Superior temporal gyrus (tissue), 1 donor: ENCODE data around the gene FDXR.
"Not testable (repeated sequence)": the region's sequence is repeated elsewhere in the genome, so short reads cannot be mapped to it uniquely, and the experiment has no call there.

Experiments
- DNase-seq: peaks from one replicate; pipeline ENCODE4 v3.0.0-alpha.2; 2016; ENCODE audit errors: extremely low spot score

Gene FDXR, protein sequence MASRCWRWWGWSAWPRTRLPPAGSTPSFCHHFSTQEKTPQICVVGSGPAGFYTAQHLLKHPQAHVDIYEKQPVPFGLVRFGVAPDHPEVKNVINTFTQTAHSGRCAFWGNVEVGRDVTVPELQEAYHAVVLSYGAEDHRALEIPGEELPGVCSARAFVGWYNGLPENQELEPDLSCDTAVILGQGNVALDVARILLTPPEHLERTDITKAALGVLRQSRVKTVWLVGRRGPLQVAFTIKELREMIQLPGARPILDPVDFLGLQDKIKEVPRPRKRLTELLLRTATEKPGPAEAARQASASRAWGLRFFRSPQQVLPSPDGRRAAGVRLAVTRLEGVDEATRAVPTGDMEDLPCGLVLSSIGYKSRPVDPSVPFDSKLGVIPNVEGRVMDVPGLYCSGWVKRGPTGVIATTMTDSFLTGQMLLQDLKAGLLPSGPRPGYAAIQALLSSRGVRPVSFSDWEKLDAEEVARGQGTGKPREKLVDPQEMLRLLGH

DNA sequence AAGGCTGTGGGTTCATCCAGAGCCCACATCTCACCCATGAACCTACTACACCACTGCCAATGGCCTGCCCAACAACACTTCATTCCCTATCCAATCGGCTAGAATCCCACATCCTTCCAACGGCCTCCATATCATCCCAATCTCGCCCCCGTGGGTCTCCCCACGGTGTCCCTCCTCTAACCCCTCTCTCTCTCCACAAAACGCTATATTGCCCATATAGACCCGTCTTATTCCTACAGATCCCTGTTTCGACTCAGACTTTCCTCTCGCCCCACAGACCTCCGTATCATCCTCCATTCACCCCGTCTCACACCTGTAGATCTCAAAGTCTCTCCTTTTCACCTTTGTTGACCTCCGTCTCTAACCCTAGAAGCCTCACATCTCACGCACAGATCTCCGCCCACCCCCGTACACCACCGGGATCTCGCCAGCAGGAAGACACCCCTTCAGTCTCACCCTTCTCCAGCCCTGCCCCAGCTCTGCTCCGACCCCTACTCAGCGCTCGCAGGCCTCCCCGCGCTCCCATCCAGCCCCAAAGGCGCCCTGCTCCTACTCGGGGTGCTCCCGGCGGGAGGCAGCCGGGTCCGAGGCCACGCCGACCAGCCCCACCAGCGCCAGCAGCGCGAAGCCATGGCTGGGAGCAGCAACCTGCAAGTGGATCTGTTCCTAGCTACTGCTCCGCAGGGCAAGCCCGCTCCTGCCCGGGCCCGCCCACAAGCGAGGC is at the start of gene FDXR:
Gene FDXR (minus strand): TSS at position 682 of the 724 bp plus-strand sequence. CDS start 50 bp downstream, at position 632.
- no peak for DNase-seq

DNA sequence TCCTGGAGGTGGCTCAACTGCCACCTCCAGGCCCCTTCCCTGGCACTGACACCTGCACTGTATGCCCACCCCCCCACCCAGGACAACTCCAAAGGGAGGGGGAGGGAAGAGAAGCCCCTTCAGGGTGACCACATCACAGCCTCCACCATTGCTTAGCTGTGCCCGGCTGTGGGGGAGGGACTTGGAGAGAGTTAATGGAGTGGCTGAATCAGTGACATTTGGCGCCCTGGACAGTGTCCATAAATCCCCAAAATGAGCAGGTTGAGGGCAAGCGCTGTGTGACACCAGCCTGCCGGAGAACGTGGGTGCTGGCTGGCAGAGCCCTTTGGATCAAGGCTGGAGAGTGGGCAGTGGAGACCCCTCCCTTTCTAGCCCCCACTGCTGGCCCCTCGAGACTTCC is 49.4 kb upstream of the FDXR start:
- DNase-seq = no peak

DNA sequence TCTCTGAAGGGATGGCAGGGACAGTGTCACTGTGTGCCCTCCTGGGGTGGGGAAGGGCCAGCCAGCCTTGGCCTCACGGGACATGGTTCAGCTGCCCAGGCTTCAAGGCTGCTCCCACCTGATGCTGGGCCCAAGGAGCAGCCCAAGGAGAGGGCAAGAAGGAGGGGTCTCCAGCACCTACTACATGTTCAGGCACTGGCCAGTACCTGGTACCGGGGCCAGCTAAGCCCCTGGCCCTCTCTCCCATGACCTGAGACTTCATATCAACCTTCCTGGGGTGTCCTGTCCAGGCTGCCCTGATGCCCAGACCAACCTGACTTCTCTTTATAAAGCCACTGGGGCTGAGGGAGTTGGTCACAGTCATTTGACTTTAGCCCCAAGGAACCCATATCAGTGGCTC is 49.0 kb upstream of the FDXR start:
- DNase-seq = no peak

DNA sequence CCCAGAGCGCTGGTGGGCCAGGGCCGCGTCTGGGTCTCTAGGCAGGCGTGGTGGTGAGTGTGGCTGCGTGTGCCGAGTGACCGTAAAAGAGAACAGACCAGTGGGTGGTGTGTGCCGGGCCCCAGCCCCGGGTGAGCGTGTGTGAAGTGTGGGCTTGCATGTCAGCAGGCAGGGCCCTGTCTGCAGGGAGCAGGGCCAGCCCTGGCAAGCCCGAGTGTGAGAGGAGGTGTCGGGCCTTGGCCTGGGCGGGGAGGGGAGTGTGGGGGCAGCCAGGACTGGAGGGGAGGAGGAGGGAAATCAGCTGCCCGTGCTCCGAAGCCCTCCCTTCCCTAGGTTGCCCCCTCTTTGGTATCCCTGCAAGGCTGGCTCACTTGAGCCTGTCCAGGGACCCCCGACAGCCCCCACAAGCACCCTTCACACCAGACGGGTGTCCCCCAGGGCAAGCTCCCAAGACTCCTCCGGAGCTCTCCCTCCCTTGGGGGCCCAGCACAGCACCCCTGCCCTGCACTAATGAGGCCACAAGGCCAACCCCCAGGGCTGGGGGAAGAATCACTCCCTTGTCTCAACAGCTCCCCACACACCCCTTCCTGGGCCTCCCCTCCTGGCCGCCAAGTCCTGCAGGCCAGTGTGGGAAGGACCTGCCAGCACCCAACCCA is 48.4 kb upstream of the FDXR start:
- DNase-seq = no peak

DNA sequence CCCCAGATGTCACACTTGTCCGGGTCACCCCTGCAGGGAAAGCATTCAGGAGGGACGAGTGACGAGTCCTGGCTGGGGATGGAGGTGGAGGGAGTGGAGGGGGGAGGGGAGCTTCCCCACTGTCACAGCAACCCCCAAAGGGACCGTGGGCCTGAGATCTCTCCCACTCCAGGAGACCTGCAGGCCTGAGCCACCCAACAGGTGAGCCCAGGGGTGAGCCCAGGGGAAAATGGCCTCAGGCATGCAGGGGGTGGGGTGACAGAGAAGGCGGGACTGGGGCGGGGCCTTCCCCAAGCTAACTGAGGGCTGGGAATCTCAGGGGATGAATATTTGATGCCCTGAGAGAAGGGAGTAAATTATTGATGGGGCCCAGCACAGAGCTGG is 47.8 kb upstream of the FDXR start:
- no peak for DNase-seq

DNA sequence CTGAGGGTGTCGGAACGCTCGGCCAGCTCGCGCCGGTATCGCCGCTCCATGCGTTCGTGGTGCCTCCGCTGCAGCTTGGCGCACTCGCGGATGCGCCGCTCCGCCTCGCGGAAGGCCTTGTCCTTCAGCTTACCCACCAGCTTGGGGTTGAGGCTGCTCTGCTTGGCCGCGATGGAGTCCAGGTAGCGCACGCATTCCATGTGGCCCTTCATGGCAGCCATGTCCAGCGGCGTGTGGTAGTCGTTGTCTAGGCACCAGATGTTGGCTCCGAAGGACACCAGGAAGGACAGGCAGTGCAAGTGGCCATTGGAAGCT is 47.5 kb upstream of the FDXR start:
- no peak for DNase-seq

DNA sequence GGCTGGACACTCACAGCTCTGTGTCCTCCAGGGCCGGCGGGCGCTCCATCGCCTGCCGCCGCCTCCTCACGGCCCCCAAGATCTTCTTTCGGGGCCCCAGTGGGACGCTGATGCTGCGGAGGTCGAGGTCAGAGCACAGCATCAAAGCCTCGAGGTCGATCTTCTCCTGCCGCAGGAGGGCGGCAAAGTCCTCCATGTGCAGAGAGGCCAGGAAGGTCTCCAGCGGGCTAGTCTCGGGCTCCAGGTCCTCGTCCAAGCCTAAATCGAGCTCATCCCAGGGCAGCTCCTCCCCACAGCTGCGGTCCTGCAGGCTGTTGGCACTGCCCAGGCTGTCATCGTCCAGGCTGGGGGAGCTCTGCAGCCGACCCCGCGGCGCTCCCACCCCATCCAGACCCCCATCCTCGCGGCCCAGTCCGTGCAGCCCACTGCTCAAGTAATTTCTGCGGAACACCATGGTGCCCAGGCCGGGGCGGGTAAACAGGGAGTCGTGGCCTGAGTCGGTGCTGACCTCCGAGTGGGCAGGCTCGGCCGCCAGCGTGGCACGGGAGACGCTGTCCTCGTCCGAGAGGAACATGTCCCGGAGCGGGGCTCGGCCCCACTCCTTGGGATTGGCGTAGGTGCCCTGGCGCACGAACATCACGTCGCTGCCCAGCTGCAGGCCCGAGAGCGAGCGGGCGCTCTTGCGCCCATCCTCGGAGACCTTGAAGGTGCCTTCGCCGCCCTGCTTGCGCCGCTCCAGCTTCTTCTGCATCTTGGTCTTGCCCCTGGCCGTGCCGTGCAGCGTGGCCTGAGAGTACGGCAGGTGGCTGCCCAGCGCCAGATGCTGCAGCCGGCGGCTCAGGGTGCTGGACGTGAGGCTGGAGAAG is 46.9 kb upstream of the FDXR start:
- DNase-seq = no peak

DNA sequence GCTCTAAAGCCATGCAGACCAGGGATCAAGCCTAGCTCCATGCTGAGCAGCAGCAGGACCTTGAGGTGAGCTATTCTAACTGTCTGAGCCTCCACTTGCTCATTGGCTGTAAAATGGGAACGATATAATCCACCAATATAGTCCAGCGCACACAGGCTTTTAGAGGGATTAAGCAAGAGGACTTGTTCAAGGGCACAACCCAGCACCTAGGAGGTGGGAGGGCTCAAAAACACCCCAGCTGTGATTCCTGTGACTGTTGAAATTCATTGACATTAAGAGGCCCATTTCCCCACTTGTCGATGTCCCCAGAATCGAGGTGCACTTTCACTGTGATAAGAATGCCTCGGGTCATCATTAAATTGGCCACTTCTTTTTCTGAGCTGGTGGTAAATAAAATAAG is 46.1 kb upstream of the FDXR start:
- DNase-seq = no peak

DNA sequence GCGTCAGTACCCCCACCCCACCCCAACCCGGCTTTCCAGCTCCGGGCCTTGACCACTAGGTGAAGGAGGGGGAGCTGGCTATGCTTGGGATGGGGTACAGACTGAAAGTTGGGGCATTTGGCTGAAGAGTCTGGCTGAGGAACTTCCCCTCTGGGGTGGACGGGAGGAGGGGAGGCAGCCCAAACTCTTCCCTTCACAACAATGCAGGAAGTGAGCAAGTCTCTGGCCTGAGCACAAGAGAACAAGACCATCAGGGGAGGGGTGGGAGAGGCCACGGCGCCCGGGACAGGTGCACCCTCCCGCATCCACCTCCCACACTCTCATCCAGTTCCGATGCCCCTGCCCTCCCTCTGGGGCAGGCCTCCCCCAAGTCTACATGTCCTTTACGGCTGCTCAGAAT is 44.6 kb upstream of the FDXR start:
- DNase-seq = no peak

DNA sequence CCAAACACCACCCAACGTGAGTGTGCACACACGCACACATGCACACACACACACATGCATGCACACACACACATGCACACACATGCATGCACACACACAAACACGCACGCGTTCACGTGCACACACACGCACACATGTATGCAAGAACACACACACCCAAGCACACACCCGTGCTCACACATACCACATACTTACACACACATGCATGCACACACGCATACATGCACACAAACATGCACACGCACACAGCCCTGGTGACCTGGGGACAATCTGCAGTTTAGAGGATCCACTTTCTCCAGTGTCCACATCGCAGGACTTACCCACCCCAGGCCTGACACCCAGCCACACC is 44.0 kb upstream of the FDXR start:
- DNase-seq = no peak

DNA sequence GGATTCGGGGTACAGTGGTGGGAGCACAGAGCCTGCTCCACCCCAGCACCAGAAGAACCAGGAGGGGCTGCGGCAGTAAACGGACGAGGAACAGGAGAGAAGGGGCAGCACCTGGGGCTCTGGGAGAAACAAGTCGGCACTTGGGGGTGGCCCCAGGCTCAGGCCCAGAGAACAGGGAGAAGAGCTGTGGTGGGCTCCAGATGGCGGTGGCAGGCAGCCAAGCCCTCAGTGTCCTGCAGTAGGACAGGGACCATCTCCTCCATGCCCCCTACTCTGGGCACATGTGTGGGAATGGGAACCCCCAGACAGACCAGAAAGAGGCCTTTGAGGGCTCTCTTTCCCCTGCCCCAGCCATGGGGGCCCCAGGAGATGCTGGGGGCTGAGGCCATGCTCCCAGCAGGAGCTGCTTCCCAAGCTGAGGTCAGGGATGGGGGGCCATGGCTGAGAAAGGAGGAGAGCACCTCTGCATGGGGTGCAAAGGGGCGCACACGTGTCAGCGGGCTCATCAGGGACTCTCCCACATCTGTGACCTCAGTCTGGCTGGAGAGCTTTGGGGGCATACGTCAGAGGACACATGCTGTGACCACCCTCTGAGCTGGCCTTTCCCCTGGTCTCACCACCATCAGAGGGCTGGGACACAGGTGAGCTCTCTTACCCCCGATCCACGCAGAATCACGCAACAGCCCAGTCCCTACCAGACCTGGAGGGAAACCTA is 43.5 kb upstream of the FDXR start:
- no peak for DNase-seq

DNA sequence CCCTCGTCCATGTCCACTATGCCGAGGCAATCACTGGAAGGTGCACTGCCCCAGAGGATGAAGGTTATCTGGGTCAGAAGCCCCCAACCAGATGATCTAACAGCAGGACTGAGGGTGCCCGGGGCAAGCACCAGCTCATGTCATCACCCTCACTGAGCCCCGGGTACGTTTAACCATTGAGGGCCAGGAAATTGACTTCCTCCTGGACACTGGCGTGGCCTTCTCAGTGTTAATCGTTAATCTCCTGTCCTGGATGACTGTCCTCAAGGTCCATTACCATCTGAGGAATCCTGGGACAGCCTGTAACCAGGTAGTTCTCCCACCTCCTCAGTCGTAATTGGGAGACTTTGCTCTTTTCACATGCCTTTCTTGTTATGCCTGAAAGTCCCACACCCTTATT is 38.6 kb upstream of the FDXR start:
- not testable (repeated sequence) for DNase-seq

DNA sequence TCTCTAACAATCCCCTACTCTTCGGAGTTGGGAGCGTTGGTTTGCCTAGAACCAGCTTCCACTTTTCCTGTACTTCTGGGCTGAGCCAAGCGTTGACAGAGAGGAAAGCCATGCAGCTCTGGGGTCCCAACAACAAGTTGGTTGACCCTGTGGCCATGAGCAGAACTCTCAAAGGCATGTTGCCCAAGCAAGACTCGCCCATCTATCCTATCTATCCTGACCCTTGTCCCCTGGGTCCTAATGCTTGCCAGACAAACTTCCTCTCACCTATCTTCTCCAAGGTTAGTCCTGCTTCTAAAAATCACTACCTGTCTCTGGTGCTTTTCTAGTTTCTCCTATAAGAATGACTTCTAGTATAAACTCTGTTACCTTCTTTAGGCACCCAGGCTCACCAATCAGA is 36.3 kb upstream of the FDXR start:
- DNase-seq = not testable (repeated sequence)

DNA sequence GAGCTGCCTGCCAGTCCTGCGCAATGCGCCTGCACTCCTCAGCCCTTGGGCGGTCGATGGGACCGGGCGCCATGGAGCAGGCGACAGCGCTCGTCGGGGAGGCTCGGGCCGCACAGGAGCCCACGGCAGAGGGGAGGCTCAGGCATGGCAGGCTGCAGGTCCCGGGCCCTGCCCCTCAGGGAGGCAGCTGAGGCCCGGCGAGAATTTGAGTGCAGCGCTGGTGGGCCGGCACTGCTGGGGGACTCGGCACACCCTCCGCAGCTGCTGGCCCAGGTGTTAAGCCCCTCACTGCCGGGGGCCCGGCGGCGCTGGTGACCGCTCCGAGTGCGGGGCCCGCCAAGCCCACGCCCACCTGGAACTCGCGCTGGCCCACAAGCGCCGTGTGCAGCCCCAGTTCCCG is 34.2 kb upstream of the FDXR start:
- no peak for DNase-seq

DNA sequence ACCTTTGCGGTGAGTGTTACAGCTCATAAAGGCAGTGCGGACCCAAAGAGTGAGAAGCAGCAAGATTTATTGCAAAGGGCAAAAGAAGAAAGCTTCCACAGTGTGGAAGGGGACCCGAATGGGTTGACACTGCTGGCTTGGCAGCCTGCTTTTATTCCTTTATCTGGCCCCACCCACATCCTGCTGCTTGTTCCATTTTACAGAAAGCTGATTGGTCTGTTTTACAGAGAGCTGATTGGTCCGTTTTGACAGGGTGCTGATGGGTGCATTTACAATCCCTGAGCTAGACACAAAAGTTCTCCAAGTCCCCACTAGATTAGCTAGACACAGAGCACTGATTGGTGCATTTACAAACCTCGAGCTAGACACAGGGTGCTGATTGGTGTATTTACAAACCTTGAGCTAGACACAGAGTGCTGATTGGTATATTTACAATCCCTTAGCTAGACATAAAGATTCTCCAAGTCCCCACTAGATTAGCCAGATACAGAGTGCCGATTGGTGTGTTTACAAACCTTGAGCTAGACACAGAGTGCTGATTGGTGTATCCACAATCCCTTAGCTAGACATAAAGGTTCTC is 33.5 kb upstream of the FDXR start:
- DNase-seq = not testable (repeated sequence)

DNA sequence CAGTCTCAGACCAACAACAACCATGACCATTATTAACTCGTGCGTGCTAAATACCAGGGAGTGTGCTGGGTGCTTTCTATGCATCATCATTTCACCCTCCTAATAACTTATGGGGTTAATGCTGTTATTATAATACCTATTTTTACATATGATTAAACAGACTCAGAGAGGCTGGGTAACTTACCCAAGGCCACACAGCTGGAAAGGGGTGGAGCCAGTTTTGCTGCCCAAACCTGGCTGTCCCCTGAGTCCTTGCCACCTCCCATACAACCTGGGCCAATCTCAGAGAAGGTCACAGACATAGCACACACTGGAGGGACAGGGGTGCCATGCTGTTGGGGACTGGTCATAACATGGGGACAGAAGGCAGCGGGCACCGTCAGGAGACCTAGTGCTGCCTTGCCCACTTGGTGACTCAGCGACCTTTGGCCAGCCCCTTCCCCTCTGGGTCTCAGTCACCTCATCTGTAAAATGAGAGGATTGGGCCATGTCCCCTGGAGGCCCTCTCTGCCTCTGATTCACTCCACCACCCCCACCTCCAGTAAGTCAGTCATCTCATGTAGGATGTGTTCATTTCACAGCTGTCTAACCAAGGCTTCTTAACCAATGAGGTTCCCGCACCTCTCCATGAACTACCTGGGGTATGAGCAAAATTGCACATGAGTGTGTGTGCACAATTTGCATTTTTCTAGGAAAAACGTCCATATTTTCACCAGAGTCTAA is 32.1 kb upstream of the FDXR start:
- no peak for DNase-seq

DNA sequence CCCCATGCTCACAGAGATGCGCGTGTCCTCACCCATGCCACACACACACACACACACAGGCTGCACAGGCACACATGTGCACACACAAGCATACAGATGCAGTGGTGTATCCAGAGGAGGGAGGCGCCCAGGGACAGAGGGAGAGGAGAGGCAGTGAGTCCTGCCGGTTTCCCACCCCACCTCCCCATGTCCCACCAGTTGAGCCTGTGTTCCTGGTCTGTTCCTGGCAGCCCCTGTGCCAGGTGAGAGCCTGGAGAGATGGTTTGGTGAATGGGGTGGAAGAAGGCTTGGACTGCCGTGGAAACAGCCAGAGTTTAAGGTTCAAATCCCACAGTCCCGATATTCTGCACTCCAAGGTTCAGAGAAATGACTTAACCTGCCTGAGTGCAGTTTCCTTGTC is 30.9 kb upstream of the FDXR start:
- no peak for DNase-seq

DNA sequence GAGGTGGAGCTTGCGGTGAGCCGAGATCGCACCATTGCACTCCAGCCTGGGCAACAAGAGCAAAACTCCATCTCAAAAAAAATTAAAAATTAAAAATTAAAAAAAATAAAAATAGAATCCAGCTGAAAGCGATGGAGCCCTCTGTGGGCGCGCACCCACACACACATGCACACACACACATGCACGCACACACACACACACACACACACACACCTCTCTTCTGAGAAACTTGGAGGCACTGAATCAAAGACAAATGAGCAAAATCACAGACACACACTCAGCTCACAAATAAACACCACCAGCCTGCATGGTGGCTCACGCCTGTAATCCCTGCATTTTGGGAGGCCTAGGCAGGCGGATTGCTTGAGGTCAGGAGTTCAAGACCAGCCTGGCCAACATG is 30.2 kb upstream of the FDXR start:
- DNase-seq = no peak

DNA sequence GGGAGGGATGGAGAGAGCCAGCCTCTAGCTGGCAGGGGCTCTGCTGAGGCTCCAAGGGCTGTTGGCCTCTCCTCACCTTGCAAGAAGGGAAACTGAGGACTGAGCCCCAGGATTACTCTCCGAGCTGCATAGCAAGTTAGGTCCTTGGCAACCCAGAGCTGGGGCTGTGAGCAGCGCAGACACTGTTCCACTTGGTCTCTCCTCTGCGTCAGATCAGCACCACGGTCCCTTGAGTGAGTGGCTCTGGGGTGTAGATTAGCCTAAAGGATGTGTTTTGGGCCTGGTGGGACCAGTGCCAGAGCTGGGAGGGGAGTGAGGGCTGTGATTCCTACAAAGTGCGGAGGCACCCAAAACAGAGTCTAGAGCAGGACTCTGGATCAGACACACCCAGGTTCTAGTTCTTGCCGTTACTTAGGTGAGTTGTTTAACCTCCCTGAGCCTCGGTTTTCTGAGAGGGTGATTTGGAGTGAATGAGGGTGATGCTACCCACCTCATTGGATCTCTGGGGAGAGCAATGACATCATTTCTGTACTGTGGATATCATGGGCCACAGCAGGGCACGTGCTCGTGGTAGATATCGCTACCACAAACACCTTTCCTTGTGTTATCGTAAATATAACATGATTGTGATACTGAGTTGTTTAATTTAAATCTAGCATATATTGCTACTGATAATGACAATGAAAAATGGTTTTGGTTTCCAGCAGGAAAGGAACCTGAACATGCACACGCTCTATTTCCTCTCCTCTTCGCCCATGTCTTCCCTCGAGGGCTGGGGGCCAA is 28.8 kb upstream of the FDXR start:
- DNase-seq = no peak
